Smooth muscle cell (in vitro differentiated cells): Measurements from ENCODE around the gene BAZ2B. TPM values are rescaled to one million over a fixed set of nuclear protein-coding genes. Genes with fewer than 3 reads are reported as not detected.

Experiments used
- DNase-seq: peaks from one replicate; lab custom pipeline; 2025; ENCODE audit not compliant: unreplicated experiment; lab: John Stamatoyannopoulos, UW
- H2AFZ ChIP-seq: fragments of 200-600 bp; sonication (generic); 2 replicates; pipeline ENCODE4 v1.6.0; 2016; ENCODE audit warnings: antibody characterized with exemption, low read depth, mild to moderate bottlenecking
- H3F3A ChIP-seq: fragments of 200-600 bp; sonication (generic); 2 replicates; pipeline ENCODE4 v1.6.0; 2017; ENCODE audit warnings: antibody characterized with exemption, low read depth
- H3K27ac ChIP-seq: fragments of 200-600 bp; sonication (generic); 2 replicates; pipeline ENCODE4 v1.5.1; 2016; ENCODE audit warnings: low read depth, mild to moderate bottlenecking
- H3K27me3 ChIP-seq: fragments of 200-600 bp; sonication (generic); 2 replicates; pipeline ENCODE4 v1.6.1; 2016; ENCODE audit warnings: low read depth, mild to moderate bottlenecking
- H3K36me3 ChIP-seq: fragments of 200-600 bp; sonication (generic); 2 replicates; pipeline ENCODE4 v1.5.1; 2016; ENCODE audit warnings: low read depth
- H3K4me1 ChIP-seq: fragments of 200-600 bp; sonication (generic); 2 replicates; pipeline ENCODE4 v1.5.1; 2016; ENCODE audit warnings: low read depth
- H3K4me2 ChIP-seq: fragments of 200-600 bp; sonication (generic); 2 replicates; pipeline ENCODE4 v1.6.0; 2016; ENCODE audit warnings: mild to moderate bottlenecking
- H3K4me3 ChIP-seq: fragments of 200-600 bp; sonication (generic); 2 replicates; pipeline ENCODE4 v1.5.1; 2016; ENCODE audit warnings: mild to moderate bottlenecking
- H3K79me2 ChIP-seq: fragments of 200-600 bp; sonication (generic); 2 replicates; pipeline ENCODE4 v1.6.0; 2016; ENCODE audit warnings: low read depth, mild to moderate bottlenecking
- H3K9ac ChIP-seq: fragments of 200-600 bp; sonication (generic); 2 replicates; pipeline ENCODE4 v1.6.0; 2016; ENCODE audit warnings: low read depth
- H3K9me3 ChIP-seq: fragments of 200-600 bp; sonication (generic); replicated peaks from 2 replicates; pipeline ENCODE4 v1.5.1; 2016; ENCODE audit warnings: low read depth
- H4K20me1 ChIP-seq: fragments of 200-600 bp; sonication (generic); 2 replicates; pipeline ENCODE4 v1.6.0; 2016; ENCODE audit warnings: low read depth
- CTCF ChIP-seq: fragments of 200-600 bp; sonication (generic); IDR thresholded peaks from 2 replicates; pipeline ENCODE4 v1.5.1; 2017; ENCODE audit warnings: borderline replicate concordance, mild to moderate bottlenecking, antibody characterized with exemption; ENCODE audit not compliant: insufficient read depth, poor library complexity, severe bottlenecking
- WGBS: methylation state at CpG from one replicate; pipeline ENCODE4 v1.1.7; 2016; ENCODE audit warnings: low lambda C conversion rate; 5-methylcytosine and 5-hydroxymethylcytosine counted together
- polyA plus RNA-seq: library from polyadenylated mRNA; unstranded; fragments of >200 nt; fragmentation: Nextera tagmentation; extraction: Ambion mirVana; gene quantifications from 2 replicates; pipeline ENCODE4 v1.2.1, GENCODE V29; 2016
- total RNA-seq: library from RNA; depleted of rRNA; stranded (reverse); fragments of >200 nt; gene quantifications from 2 replicates; pipeline ENCODE4 v1.2.3, GENCODE V29; 2014

BAZ2B gene
- total and polyA plus RNA-seq, 2 experiments from 2014 or later = 27.7 to 58.5 TPM

- WGBS = 100% methylated on average over 2 of the region's 2 CpGs
- Histone ChIP-seq H3K79me2 (peaks cover 13% of the 10 kb centered on the region), H3K9ac (no peak overlapping the region), H3K36me3 (no peaks in the 10 kb centered on the region), H3K27me3 (no peaks in the 10 kb centered on the region), H3K27ac (no peak overlapping the region), H3K9me3 (no peaks in the 10 kb centered on the region), H3K4me3 (no peak overlapping the region), H3K4me1 (no peaks in the 10 kb centered on the region), H2AFZ (no peak overlapping the region), H4K20me1 (peaks cover 15% of the 10 kb centered on the region), H3F3A (no peaks in the 10 kb centered on the region), H3K4me2 (no peak overlapping the region)
- no peak for DNase-seq
- no peak for TF ChIP-seq CTCF
Observed at GRCh38 chr2:159468257-159468656, 148.1 kb downstream of the BAZ2B start.

- H3F3A ChIP-seq = no peaks in the 10 kb centered on the region
- H3K4me1 ChIP-seq = no peaks in the 10 kb centered on the region
- 97% methylated on average over 7 of the region's 7 CpGs for WGBS
- H3K27me3 ChIP-seq = no peaks in the 10 kb centered on the region
- no peak overlapping the region for H3K4me3 ChIP-seq
- DNase-seq = no peak
- no peak overlapping the region for H3K9ac ChIP-seq
- no peak overlapping the region for H2AFZ ChIP-seq
- H3K9me3 ChIP-seq = no peaks in the 10 kb centered on the region
- H3K79me2 ChIP-seq = peaks cover 2% of the 10 kb centered on the region
- H3K27ac ChIP-seq = no peak overlapping the region
- TF ChIP-seq CTCF = no peak
- H3K36me3 ChIP-seq = no peaks in the 10 kb centered on the region
- H4K20me1 ChIP-seq = peaks cover 32% of the 10 kb centered on the region
- H3K4me2 ChIP-seq = no peak overlapping the region
Observed at GRCh38 chr2:159462961-159463360, 153.4 kb downstream of the BAZ2B start.

GRCh38 chr2:159462201-159462785 lies 154.1 kb downstream of the BAZ2B start:
- 93% methylated on average over 9 of the region's 9 CpGs for WGBS
- H3F3A ChIP-seq = no peaks in the 10 kb centered on the region
- no peaks in the 10 kb centered on the region for H3K36me3 ChIP-seq
- no peak for DNase-seq
- no peaks in the 10 kb centered on the region for H3K79me2 ChIP-seq
- H3K27me3 ChIP-seq = no peaks in the 10 kb centered on the region
- no peak overlapping the region for H3K27ac ChIP-seq
- no peaks in the 10 kb centered on the region for H3K4me1 ChIP-seq
- no peak overlapping the region for H3K4me3 ChIP-seq
- H3K9me3 ChIP-seq = no peaks in the 10 kb centered on the region
- no peak overlapping the region for H3K9ac ChIP-seq
- TF ChIP-seq CTCF = no peak
- H3K4me2 ChIP-seq = no peak overlapping the region
- H4K20me1 ChIP-seq = peaks cover 32% of the 10 kb centered on the region
- no peak overlapping the region for H2AFZ ChIP-seq

- H3K9ac ChIP-seq = no peak overlapping the region
- no peak for DNase-seq
- no peaks in the 10 kb centered on the region for H3K27me3 ChIP-seq
- H3K36me3 ChIP-seq = no peaks in the 10 kb centered on the region
- H4K20me1 ChIP-seq = peaks cover 34% of the 10 kb centered on the region
- no peak overlapping the region for H2AFZ ChIP-seq
- H3K79me2 ChIP-seq = no peaks in the 10 kb centered on the region
- no peaks in the 10 kb centered on the region for H3K9me3 ChIP-seq
- WGBS = 77% methylated on average over 2 of the region's 2 CpGs
- H3K4me1 ChIP-seq = no peaks in the 10 kb centered on the region
- H3K4me3 ChIP-seq = no peak overlapping the region
- H3K4me2 ChIP-seq = no peak overlapping the region
- TF ChIP-seq CTCF = no peak
- H3K27ac ChIP-seq = no peak overlapping the region
- no peaks in the 10 kb centered on the region for H3F3A ChIP-seq
Observed at GRCh38 chr2:159461076-159461475, 155.3 kb downstream of the BAZ2B start.
